GM13976 (cell line): ENCODE data around the gene AANAT.

Experiments
- DNase-seq: peaks from one replicate; pipeline ENCODE4 v3.0.0; 2012; ENCODE audit warnings: low spot score
- CTCF ChIP-seq: IDR thresholded peaks from 2 replicates; pipeline ENCODE4 v1.5.1; 2012; ENCODE audit warnings: borderline replicate concordance, mild to moderate bottlenecking; ENCODE audit not compliant: insufficient read depth; ENCODE audit errors: extremely low read depth, missing control alignments, control extremely low read depth
- in situ Hi-C: fragments of 300-500 bp; cut with MboI; formaldehyde crosslinking; loops from one replicate; pipeline ENCODE4 v1.12.0; 2022; ENCODE audit warnings: low sequenced_read_pairs, mixed read lengths, inconsistent platforms; ENCODE audit not compliant: unreplicated experiment

AANAT gene

GRCh38 chr17:76477576-76477975 is 10.2 kb downstream of the AANAT start:
- in situ Hi-C loops = no loop called here
- no peak for TF ChIP-seq CTCF
- no peak for DNase-seq

GRCh38 chr17:76478097-76478496 is 10.7 kb downstream of the AANAT start:
- DNase-seq = no peak
- in situ Hi-C loops = no loop called here
- no peak for TF ChIP-seq CTCF

GRCh38 chr17:76478730-76479514 is 11.5 kb downstream of the AANAT start:
- in situ Hi-C loops = no loop called here
- no peak for TF ChIP-seq CTCF
- no peak for DNase-seq

GRCh38 chr17:76479515-76480060 is 12.2 kb downstream of the AANAT start:
- TF ChIP-seq CTCF = no peak
- no peak for DNase-seq
- in situ Hi-C loops = no loop called here

- DNase-seq = peak; percentile 60
- in situ Hi-C loops = no loop called here
These were observed 13.2 kb downstream of the AANAT start for GRCh38 chr17:76480632-76481031.

GRCh38 chr17:76481071-76481655 is 13.8 kb downstream of the AANAT start:
- peak; percentile 82 for DNase-seq
- TF ChIP-seq CTCF = no peak
- in situ Hi-C loops = no loop called here

More at GRCh38 chr17:76480632-76481031, 13.2 kb downstream of the AANAT start:
- TF ChIP-seq CTCF = no peak
